ENCODE results near the gene MYH15. TPM values are rescaled to one million over a fixed set of nuclear protein-coding genes. Genes with fewer than 3 reads are reported as not detected.

The MYH15 gene
- total and polyA plus RNA-seq, 2 of the 4 experiments (the other 2 are of a cell fraction) = 0.10 to 0.36 TPM

GRCh38 chr3:108507902-108508301 lies 2.5 kb downstream of the MYH15 start:
- Histone ChIP-seq H3K79me1 (ENCODE audit: low read depth in 1 of 2, low read length in 2 of 2) (no peaks in the 10 kb centered on the region), H2AK5ac (ENCODE audit: low read depth, low read length) (no peak overlapping the region), H3K23ac (ENCODE audit: low read depth, low read length) (no peak overlapping the region), H3K27ac (ENCODE audit: insufficient read depth, low read length) (no peak overlapping the region), H2BK5ac (ENCODE audit: low read depth, low read length, poor library complexity, severe bottlenecking) (no peak overlapping the region), H3K56ac (ENCODE audit: extremely low read depth, insufficient read depth, low read length) (no peak overlapping the region), H4K91ac (ENCODE audit: insufficient read depth, low read depth, low read length) (no peak overlapping the region), H2AK9ac (replicated peaks; ENCODE audit: low read depth, low read length, poor library complexity) (no peak overlapping the region), H3K27me3 (ENCODE audit: control insufficient read depth, insufficient read depth, low read length) (no peaks in the 10 kb centered on the region), H2BK20ac (ENCODE audit: low read depth, low read length) (no peak overlapping the region), H4K5ac (ENCODE audit: low read depth, low read length) (no peak overlapping the region), H4K8ac (ENCODE audit: low read depth in 2 of 2, low read length in 2 of 2) (no peak overlapping the region), H3K4me3 (ENCODE audit: insufficient read depth, low read depth, low read length) (no peak overlapping the region), H2BK120ac (ENCODE audit: low read depth, low read length) (no peak overlapping the region), H2AFZ (replicated peaks; ENCODE audit: low read length, poor library complexity) (no peak overlapping the region), H3K9me3 (ENCODE audit: control insufficient read depth, insufficient read depth, low read length) (no peaks in the 10 kb centered on the region), H2BK15ac (ENCODE audit: low read depth, low read length) (no peak overlapping the region), H3K4ac (ENCODE audit: low read depth, low read length) (no peak overlapping the region), H3K9ac (ENCODE audit: low read depth, low read length) (no peak overlapping the region), H3K9me1 (ENCODE audit: insufficient read depth, low read length) (no peaks in the 10 kb centered on the region; the same call in 1 of the 2 replicates), H3K4me1 (ENCODE audit: control insufficient read depth, insufficient read depth, low read length) (no peaks in the 10 kb centered on the region), H4K20me1 (ENCODE audit: insufficient read depth, low read length) (no peaks in the 10 kb centered on the region), H3K18ac (ENCODE audit: low read depth, low read length) (no peak overlapping the region), H3K36me3 (ENCODE audit: control insufficient read depth, insufficient read depth, low read length) (no peaks in the 10 kb centered on the region), H3K14ac (replicated peaks; ENCODE audit: low read depth, low read length) (no peak overlapping the region), H3K4me2 (ENCODE audit: low read depth, low read length) (no peak overlapping the region)
- TF ChIP-seq MAFK (IDR thresholded peaks at IDR 0.05; ENCODE audit: low read depth, low read length) = no peak
- TF ChIP-seq CTCF (conservative IDR thresholded peaks at IDR 0.05; ENCODE audit: low read depth, low read length) = no peak
- TF ChIP-seq, protein P1, sequence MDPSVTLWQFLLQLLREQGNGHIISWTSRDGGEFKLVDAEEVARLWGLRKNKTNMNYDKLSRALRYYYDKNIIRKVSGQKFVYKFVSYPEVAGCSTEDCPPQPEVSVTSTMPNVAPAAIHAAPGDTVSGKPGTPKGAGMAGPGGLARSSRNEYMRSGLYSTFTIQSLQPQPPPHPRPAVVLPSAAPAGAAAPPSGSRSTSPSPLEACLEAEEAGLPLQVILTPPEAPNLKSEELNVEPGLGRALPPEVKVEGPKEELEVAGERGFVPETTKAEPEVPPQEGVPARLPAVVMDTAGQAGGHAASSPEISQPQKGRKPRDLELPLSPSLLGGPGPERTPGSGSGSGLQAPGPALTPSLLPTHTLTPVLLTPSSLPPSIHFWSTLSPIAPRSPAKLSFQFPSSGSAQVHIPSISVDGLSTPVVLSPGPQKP (IDR thresholded peaks at IDR 0.05; ENCODE audit: borderline replicate concordance, low read depth, low read length) = no peak
- no peak for TF ChIP-seq MXI1 (IDR thresholded peaks at IDR 0.05; ENCODE audit: borderline replicate concordance, low read depth, low read length)
- no peak for TF ChIP-seq SMC3 (IDR thresholded peaks at IDR 0.05; ENCODE audit: low read depth, low read length)
- TF ChIP-seq RAD21 (IDR thresholded peaks at IDR 0.05; ENCODE audit: low read length) = no peak
- no peak for TF ChIP-seq MAZ (IDR thresholded peaks at IDR 0.05; ENCODE audit: borderline replicate concordance, low read depth, low read length)
- no peak for TF ChIP-seq RFX5 (IDR thresholded peaks at IDR 0.05; ENCODE audit: low read depth, low read length)
- TF ChIP-seq NFE2L2 (IDR thresholded peaks at IDR 0.05; ENCODE audit: low read depth, low read length) = no peak
- TF ChIP-seq CEBPB (IDR thresholded peaks at IDR 0.05; ENCODE audit: low read depth, low read length) = no peak
- no peak for TF ChIP-seq RCOR1 (IDR thresholded peaks at IDR 0.05; ENCODE audit: insufficient replicate concordance, low read length)
- TF ChIP-seq, protein P2, sequence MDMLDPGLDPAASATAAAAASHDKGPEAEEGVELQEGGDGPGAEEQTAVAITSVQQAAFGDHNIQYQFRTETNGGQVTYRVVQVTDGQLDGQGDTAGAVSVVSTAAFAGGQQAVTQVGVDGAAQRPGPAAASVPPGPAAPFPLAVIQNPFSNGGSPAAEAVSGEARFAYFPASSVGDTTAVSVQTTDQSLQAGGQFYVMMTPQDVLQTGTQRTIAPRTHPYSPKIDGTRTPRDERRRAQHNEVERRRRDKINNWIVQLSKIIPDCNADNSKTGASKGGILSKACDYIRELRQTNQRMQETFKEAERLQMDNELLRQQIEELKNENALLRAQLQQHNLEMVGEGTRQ (IDR thresholded peaks at IDR 0.05; ENCODE audit: low read depth, low read length) = no peak
- TF ChIP-seq CHD1 (IDR thresholded peaks at IDR 0.05; ENCODE audit: low read depth, low read length) = no peak
- no peak for TF ChIP-seq POLR2A (IDR thresholded peaks at IDR 0.05; ENCODE audit: low read depth, low read length)
- no peak for TF ChIP-seq BHLHE40 (IDR thresholded peaks at IDR 0.05; ENCODE audit: low read depth, low read length)
- TF ChIP-seq FOS (IDR thresholded peaks at IDR 0.05; ENCODE audit: low read depth, low read length) = no peak
- ChIA-PET POLR2A (ENCODE audit: unreplicated experiment) (no interaction called here), CTCF (no interaction called here)
- dilution Hi-C loops (cut with HindIII; ENCODE audit: low sequenced_read_pairs, unreplicated experiment) (no loop called here), intact Hi-C loops (cut with micrococcal nuclease) (no loop called here), in situ Hi-C loops (cut with MboI; ENCODE audit: low sequenced_read_pairs) (no loop called here)
- DNase-seq = no peak
- BruUV-seq (replicated peaks) = no TSS peak
- ATAC-seq (ENCODE audit: low read depth) = no peak

Measured in IMR-90 (cell line).